T-helper 22 cell (primary cell): ENCODE data around the gene MYO3B.

Source experiments
- DNase-seq: peaks from one replicate; pipeline ENCODE4 v3.0.0-alpha.2; 2020; ENCODE audit warnings: low read depth

The MYO3B gene

GRCh38 chr2:170300993-170301392, 123.0 kb downstream of the MYO3B start:
- DNase-seq, result no peak

- no peak for DNase-seq
These were observed 123.7 kb downstream of the MYO3B start for GRCh38 chr2:170301626-170302025.

GRCh38 chr2:170305711-170306110, 127.8 kb downstream of the MYO3B start:
- DNase-seq, result no peak

- DNase-seq, result no peak
These were observed 128.4 kb downstream of the MYO3B start for GRCh38 chr2:170306293-170306873.

- DNase-seq, result no peak
These were observed 129.1 kb downstream of the MYO3B start for GRCh38 chr2:170307052-170307451.

- DNase-seq, result no peak
These were observed 129.8 kb downstream of the MYO3B start for GRCh38 chr2:170307555-170308351.

- no peak for DNase-seq
These were observed 133.0 kb downstream of the MYO3B start for GRCh38 chr2:170310876-170311502.

GRCh38 chr2:170313347-170313991, 135.5 kb downstream of the MYO3B start:
- no peak for DNase-seq

- DNase-seq, result no peak
These were observed 136.0 kb downstream of the MYO3B start for GRCh38 chr2:170313992-170314348.

- DNase-seq, result no peak
These were observed 136.9 kb downstream of the MYO3B start for GRCh38 chr2:170314744-170315447.

GRCh38 chr2:170320948-170321347, 143.0 kb downstream of the MYO3B start:
- DNase-seq, result no peak

GRCh38 chr2:170321526-170321925, 143.6 kb downstream of the MYO3B start:
- no peak for DNase-seq

- no peak for DNase-seq
These were observed 144.3 kb downstream of the MYO3B start for GRCh38 chr2:170322140-170322766.

- DNase-seq, result no peak
These were observed 145.8 kb downstream of the MYO3B start for GRCh38 chr2:170323743-170324142.

GRCh38 chr2:170324640-170325046, 146.7 kb downstream of the MYO3B start:
- no peak for DNase-seq

GRCh38 chr2:170330881-170331280, 152.9 kb downstream of the MYO3B start:
- no peak for DNase-seq

- DNase-seq, result no peak
These were observed 154.9 kb downstream of the MYO3B start for GRCh38 chr2:170332676-170333402.

- DNase-seq, result no peak
These were observed 157.4 kb downstream of the MYO3B start for GRCh38 chr2:170335351-170335750.

GRCh38 chr2:170336408-170336807, 158.5 kb downstream of the MYO3B start:
- no peak for DNase-seq

GRCh38 chr2:170336916-170337315, 159.0 kb downstream of the MYO3B start:
- no peak for DNase-seq

GRCh38 chr2:170339322-170339721, 161.4 kb downstream of the MYO3B start:
- DNase-seq, result no peak
